ENCODE measurements around the gene IZUMO4.
"Not testable (repeated sequence)": the region's sequence is repeated elsewhere in the genome, so short reads cannot be mapped to it uniquely, and the experiment has no call there.

Gene IZUMO4

DNA sequence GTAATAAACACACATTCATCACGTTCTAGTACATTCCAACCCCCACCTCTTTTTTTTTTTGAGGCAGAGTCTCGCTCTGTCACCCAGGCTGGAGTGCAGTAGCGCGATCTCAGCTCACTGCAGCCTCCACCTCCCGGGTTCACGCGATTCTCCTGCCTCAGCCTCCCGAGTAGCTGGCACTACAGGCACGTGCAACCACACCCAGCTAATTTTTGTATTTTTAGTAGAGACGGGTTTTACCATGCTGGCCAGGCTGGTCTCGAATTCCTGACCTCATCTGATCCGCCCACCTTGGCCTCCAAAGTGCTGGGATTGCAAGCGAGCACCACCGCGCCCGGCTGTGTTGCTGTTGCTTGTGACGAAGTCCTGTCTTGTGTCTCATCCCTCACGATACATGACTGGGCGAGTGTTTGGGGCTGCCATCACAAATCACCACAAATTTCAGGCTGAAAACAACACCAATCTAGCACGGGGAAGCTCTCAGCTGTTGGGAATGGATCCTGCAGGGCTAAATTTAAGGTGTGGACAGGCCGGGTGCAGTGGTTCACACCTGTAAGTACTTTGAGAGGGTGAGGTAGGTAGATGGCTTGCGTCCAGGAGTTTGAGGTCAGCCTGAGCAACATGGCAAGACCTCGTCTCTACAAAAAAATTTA lies 16.3 kb upstream of the IZUMO4 start:
- no peak for DNase-seq (ENCODE audit: low spot score)

DNA sequence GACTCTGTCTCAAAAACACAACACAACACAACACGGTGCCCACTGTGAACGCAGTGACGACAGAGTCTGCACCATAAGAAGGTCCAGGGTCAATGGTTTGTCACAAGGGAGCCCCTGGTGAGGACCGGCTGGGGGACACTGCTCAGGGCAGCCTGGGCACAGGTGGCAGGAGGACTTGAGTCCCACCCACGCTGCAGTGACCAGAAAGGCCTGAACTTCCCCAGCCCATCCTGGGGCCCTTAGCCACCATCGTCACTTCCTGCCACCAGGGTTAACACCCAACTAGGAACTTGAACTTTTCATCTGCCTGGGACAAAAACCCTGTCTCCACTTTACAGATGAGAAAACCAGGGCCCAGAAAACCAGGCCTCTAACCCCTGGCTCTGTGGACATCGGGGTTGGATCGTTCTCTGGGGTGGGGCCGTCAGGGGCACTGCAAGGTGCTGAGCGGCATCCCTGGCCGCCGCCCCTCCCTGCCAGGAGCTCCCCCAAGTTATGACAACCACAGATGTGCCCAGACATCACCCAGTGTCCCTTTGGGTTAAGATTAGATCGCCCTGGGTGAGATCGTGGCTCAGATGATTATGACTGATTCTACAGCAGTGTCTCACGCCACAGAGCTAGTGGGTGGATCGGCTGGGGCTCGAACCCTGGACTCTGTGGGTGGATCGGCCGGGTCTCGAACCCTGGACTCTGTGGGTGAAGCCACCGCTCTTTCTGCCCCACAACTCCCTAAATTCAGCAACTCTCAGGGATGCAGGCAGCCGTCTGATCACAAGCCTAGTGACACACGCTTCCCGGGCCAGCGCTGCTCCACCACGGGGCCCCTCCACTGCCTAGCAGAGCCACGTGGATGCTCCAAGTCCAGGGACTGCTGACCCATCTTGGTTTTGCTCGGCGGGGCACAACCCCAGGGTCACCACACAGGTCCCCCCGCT lies 14.6 kb upstream of the IZUMO4 start:
- DNase-seq (ENCODE audit: low spot score) = no peak

DNA sequence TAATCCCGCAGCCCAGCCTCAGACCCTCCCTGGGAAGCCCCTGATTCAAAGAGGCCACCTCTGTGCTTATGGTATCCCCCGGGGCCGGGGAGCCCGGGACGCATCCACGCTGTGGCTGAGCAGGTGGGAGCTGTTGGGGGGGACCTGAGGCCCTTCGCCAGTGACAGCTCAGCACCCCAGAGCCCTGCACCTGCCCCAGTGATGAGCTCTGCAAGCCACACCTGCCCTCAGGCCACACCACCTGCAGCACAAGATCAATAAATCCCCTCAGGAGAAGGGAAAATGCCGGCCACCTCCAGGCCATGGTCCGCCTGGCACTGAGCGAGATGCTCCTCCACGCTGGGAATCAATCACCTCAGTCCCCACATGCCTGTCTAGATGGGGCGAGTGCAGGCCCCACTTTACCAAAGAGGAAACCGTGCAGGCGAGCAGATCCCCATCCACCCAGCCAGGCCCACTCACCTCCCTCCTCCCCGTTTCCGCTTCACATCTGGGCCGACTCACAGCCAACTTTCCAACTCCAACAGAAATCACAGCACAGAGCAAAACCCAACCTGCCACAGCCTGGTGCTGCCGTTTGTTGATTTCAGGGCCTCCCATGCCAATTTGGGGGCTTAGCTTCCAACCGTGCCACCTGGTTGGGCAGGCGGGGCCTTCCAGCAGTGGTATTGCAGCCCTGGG lies 13.4 kb upstream of the IZUMO4 start:
- DNase-seq (ENCODE audit: low spot score) = no peak

GRCh38 chr19:2084993-2085720 lies 11.6 kb upstream of the IZUMO4 start:
- DNase-seq (ENCODE audit: low spot score) = peak; percentile 49

DNA sequence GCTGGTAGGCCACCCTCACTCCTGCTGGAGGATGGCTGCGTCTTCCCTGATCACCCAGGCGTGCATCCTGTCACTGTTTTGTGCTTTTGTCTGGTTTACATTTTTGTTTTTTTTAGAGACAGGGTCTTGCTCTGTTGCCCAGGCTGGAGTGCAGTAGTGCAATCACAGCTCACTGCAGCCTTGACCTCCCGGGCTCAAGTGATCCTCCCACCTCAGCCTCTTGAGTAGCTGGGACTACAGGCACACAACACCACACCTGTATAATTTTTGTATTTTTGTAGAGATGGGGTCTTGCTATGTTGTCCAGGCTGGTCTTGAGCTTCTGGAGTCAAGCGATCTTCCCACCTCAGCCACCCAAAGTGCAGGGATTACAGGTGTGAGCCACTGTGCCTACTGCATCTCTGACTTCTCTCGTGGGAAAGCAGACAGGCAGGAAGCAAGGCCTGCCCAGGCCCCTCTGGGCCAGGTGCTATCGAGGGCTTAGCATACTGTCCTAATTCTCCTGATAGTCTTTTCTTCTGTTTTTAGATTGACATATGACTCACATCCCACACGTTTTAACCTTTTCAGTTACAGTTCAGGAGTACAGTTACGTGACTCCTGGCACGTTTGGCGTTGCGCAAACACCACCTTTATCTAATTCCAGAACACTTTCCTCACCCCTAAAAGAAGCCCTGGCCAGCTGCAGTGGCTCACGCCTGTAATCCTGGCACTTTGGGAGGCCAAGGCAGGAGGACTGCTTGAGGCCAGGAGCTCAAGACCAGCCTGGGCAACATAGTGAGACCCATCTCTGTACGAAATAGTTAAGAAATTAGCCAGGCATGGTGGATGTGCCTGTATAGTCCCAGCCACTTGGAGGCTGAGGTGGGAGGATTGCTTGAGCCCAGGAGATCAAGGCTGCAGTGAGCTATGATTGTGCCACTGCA lies 9.8 kb upstream of the IZUMO4 start:
- DNase-seq (ENCODE audit: low spot score) = not testable (repeated sequence)

DNA sequence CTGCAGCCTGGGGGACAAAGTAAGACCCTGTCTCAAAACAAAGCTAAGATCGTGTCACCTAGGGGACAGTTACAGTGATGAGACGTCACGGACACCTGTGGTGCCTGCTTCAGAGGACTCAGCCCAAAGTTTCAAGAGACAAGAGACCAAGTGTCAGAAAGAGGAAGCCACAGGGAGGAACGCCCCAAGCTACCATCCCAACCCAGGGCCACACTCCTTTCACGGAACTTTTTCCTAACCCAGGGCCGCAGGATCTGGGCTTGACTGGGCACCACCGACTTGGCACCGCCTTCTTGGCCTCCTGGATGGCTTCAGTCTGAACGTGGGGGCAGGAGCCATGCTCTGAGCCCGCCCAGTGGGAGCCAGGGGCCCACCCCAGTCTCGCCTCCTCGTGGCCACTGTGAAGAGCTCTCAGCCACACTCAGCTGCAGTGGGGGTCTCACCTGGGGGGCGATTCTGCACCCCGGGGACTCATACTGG lies 9.1 kb upstream of the IZUMO4 start:
- DNase-seq (ENCODE audit: low spot score) = no peak

DNA sequence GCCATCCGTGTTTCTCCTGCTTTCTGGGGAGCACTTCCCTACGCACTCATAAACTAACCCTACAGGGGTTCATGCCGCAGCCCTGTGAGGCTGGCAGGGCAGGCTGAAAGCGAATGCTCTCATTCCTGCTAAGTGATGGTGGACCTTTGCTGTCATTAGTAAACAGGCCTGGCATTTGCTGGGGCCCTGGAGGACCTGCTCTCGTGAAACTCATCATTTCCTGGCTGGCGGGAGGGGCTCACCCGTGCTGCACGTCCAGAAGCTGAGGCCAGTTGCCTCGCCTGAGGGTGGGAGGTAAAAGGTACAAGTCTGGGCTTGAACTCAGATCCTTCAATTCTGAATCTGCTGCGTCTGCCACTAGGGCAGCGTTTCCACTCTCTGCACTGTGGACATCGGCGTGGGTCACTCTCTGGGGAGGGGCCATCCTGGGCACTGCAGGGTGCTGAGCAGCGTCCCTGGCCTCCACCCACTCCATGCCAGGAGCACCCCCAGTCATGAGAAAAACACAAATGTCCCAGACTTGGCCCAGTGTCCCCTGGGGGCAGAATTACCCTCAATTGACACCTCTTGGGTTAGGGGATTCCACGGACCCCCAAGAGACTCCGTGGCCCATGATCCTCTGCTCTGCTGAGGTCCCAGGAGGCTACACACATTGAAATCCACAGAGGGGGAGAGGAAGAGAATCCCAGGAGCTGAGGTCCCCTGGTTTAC lies 7.6 kb upstream of the IZUMO4 start:
- DNase-seq (ENCODE audit: low spot score) = no peak

DNA sequence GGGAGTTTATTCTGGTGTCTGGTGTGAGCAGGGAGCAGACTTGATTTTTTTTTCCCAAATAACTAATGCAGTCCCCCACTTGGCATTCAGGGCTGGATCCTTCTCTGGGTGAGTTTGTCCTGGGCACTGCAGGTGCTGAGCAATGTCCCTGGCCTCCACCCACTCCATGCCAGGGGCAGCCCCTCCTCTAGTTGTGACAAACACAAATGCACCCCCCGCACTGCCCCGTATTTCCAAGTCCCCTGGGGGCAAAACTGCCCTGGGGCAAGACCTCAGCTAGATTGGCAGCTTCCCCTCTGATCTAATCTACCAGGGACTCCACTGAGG lies 7.0 kb upstream of the IZUMO4 start:
- DNase-seq (ENCODE audit: low spot score) = no peak

DNA sequence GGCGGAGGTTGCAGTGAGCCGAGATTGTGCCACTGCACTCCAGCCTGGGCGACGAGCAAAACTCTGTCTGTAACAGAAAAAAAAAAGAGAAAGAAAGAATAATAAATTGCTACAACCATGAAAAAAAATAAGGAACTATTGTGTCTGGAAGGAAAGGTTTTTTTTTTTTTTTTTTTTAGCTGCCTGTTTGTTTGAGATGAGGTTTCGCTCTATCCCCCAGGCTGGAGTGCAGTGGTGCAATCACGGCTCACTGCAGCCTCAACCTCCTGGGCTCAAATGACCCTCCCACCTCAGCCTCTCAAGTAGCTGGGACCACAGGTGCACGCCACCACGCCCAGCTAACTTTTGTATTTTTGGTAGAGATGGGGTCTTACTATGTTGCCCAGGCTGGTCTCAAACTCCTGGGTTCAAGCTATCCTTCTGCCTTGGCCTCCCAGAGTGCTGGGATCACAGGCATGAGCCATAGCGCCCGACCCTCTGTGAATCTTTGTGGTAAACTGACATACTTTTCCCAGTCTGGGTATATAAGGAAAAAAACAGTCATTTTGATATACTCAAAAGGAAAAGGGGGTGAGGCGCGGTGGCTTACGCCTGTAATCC lies 4.7 kb upstream of the IZUMO4 start:
- DNase-seq (ENCODE audit: low spot score) = not testable (repeated sequence)

DNA sequence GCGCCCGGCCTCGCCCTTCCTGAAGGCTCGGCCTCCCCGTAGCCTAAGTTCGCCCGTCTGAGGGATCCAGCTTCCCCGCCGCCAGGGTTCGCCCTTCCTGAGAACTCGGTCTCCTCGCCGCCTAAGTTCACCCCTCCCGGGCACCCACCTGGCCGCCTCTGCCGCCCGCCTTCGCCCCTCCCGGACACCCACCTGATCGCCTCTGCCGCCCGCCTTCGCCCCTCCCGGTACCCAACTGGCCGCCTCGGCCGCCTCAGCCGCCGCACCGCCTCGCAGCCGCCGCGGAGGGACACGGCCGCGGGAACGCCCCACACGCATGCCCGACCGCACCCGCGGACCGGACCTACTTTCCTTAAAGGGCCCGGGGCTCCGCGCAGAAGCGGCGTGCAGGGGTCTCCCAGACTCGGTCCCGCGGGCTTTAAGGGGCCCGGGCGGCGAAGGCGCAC lies 658 bp upstream of the IZUMO4 start, which contains the start of gene MOB3A:
TSS of gene MOB3A (minus strand) at position 293 of the 446 bp plus-strand sequence. CDS start 17,766 bp downstream, outside the sequence.
- no peak for DNase-seq (ENCODE audit: low spot score)

DNA sequence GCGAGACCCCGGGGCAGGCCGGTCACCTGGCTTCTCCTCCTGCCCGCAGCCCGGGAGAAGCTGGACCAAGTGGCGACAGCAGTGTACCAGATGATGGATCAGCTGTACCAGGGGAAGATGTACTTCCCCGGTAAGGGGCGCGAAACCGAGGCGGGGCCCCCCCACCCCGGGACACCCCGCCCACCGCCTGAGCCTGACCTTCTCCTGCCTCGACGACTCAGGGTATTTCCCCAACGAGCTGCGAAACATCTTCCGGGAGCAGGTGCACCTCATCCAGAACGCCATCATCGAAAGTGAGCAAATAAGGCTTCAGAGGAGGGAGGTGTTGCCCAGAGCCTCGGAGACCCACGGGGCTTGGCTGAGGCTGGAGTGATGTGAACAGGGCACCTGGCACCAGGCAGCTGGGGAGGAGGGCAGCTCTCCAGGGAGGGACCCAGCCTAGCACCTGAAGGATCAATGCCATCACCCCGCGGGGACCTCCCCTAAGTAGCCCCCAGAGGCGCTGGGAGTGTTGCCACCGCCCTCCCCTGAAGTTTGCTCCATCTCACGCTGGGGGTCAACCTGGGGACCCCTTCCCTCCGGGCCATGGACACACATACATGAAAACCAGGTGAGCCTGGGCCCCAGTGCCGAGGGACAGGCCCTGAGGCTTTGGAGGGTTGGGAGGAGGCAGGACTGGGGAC lies 629 bp downstream of the IZUMO4 start:
- DNase-seq (ENCODE audit: low spot score) = no peak

GRCh38 chr19:2097886-2098327 lies 1.2 kb downstream of the IZUMO4 start:
- no peak for DNase-seq (ENCODE audit: low spot score)

- no peak for DNase-seq (ENCODE audit: low spot score)
Observed at GRCh38 chr19:2099054-2099501, 2.4 kb downstream of the IZUMO4 start.

GRCh38 chr19:2099937-2100718 lies 3.4 kb downstream of the IZUMO4 start:
- DNase-seq (ENCODE audit: low spot score) = no peak

- DNase-seq (ENCODE audit: low spot score) = no peak
Observed at GRCh38 chr19:2100719-2101061, 4.0 kb downstream of the IZUMO4 start.

GRCh38 chr19:2101417-2102335 lies 5.0 kb downstream of the IZUMO4 start:
- peak; percentile 65 for DNase-seq (ENCODE audit: low spot score)

Data from Ammon's horn (tissue), 1 donor.